PC-3 (cell line): ENCODE measurements around the gene RYR2. TPM values are rescaled to one million over a fixed set of nuclear protein-coding genes. Genes with fewer than 3 reads are reported as not detected.

Experiments
- ATAC-seq: fragments of 200-7000 bp; cut with Tn5 transposase; 2 replicates; pipeline ENCODE4 v1.9.1; 2020; ENCODE audit warnings: mild to moderate bottlenecking, moderate library complexity
- BruUV-seq: library from RNA; stranded (reverse); fragments of 400-500 nt; replicated peaks from 2 replicates; lab custom pipeline; 2021; lab: Mats Ljungman, UMichigan
- CTCF ChIA-PET: fragments of 300-600 bp; sonication (Branson Sonifier 250); formaldehyde crosslinking; loops from one replicate; lab custom pipeline; 2022; ENCODE audit warnings: antibody characterized with exemption; lab: Charles Lee
- POLR2A ChIA-PET: fragments of 300-600 bp; sonication (Branson Sonifier 250); formaldehyde crosslinking; loops from one replicate; lab custom pipeline; 2022; ENCODE audit warnings: antibody characterized with exemption; ENCODE audit not compliant: unreplicated experiment; lab: Charles Lee
- DNase-seq: peaks from one replicate; pipeline ENCODE4 v3.0.0-alpha.2; 2015
- H2AFZ ChIP-seq: fragments of 300-600 bp; sonication (generic); 2 replicates; pipeline ENCODE4 v1.6.0; 2016; ENCODE audit warnings: antibody characterized with exemption, low read length
- H3F3A ChIP-seq: fragments of 300-600 bp; sonication (generic); one replicate; pipeline ENCODE4 v1.6.0; 2017; ENCODE audit warnings: antibody characterized with exemption, low read length, control low read depth, mild to moderate bottlenecking; ENCODE audit not compliant: unreplicated experiment
- H3K27ac ChIP-seq: fragments of 300-600 bp; sonication (generic); 2 replicates; pipeline ENCODE4 v1.5.1; 2016; ENCODE audit warnings: mild to moderate bottlenecking, low read length
- H3K27me3 ChIP-seq: fragments of 300-600 bp; sonication (generic); 2 replicates; pipeline ENCODE4 v1.6.1; 2016; ENCODE audit warnings: low read length, mixed read lengths
- H3K36me3 ChIP-seq: fragments of 300-600 bp; sonication (generic); 2 replicates; pipeline ENCODE4 v1.6.1; 2016; ENCODE audit warnings: low read depth, mixed run types, low read length, mixed read lengths
- H3K4me1 ChIP-seq: fragments of 300-600 bp; sonication (generic); 2 replicates; pipeline ENCODE4 v1.5.1; 2016; ENCODE audit warnings: low read length; ENCODE audit not compliant: insufficient read depth
- H3K4me2 ChIP-seq: fragments of 300-600 bp; sonication (generic); 2 replicates; pipeline ENCODE4 v1.6.0; 2016; ENCODE audit warnings: low read length
- H3K4me3 ChIP-seq: fragments of 300-600 bp; sonication (generic); 2 replicates; pipeline ENCODE4 v1.5.1; 2016; ENCODE audit warnings: mild to moderate bottlenecking, low read length, mixed read lengths
- H3K79me2 ChIP-seq: fragments of 300-600 bp; sonication (generic); 2 replicates; pipeline ENCODE4 v1.6.1; 2017; ENCODE audit warnings: low read length, mixed read lengths
- H3K9ac ChIP-seq: fragments of 300-600 bp; sonication (generic); 2 replicates; pipeline ENCODE4 v1.6.0; 2016; ENCODE audit warnings: mild to moderate bottlenecking, low read length
- H3K9me2 ChIP-seq: fragments of 300-600 bp; sonication (generic); replicated peaks from 2 replicates; pipeline ENCODE4 v1.6.1; 2016; ENCODE audit warnings: mixed run types, low read length, mixed read lengths
- H3K9me3 ChIP-seq: fragments of 300-600 bp; sonication (generic); 2 replicates; pipeline ENCODE4 v1.6.1; 2016; ENCODE audit warnings: low read length, mixed read lengths
- H4K20me1 ChIP-seq: fragments of 300-600 bp; sonication (generic); 2 replicates; pipeline ENCODE4 v1.6.1; 2016; ENCODE audit warnings: low read length, mixed read lengths
- CTCF ChIP-seq: fragments of 300-600 bp; sonication (generic); conservative IDR thresholded peaks from 2 replicates; pipeline ENCODE4 v1.5.1; 2017; ENCODE audit warnings: antibody characterized with exemption, low read depth, mild to moderate bottlenecking, low read length
- EZH2 ChIP-seq: fragments of 300-600 bp; sonication (generic); IDR thresholded peaks from one replicate; pipeline ENCODE4 v1.6.1; 2017; ENCODE audit warnings: antibody characterized with exemption, mild to moderate bottlenecking, low read length; ENCODE audit not compliant: unreplicated experiment
- EZH2phosphoT487 ChIP-seq: fragments of 300-600 bp; sonication (generic); IDR thresholded peaks from 2 replicates; pipeline ENCODE4 v1.6.1; 2018; ENCODE audit warnings: mild to moderate bottlenecking, antibody characterized with exemption, low read length, borderline replicate concordance
- intact Hi-C: fragments of 100-400 bp; cut with micrococcal nuclease; formaldehyde crosslinking; loops from 2 replicates; pipeline ENCODE4 v1.9.0; 2023
- total RNA-seq: library from RNA; depleted of rRNA; stranded (reverse); fragments of >200 nt; gene quantifications from 2 replicates; pipeline ENCODE4 v1.2.3, GENCODE V29; 2014

The RYR2 gene
- total RNA-seq, 1 experiment from 2014 or later: not detected

DNA sequence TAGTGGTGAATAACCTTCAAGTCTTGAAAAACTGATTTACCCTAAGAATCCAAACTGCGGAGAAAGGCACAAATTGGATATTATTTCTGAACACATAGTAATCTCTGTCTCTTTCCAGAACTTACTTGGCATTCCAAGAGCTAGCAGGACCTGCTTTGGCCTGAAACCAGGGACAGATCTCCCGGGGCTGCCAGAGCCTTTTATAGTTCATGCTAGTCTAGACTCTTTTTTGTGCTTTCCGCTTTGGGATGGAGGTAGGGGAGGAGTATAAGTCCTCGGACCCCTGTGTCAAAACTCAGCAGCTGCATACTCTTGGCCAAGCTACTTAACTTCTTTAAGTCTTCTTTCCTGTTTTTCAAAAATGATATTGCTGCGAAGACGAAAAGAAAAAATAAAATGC is 3.8 kb upstream of the RYR2 start:
- BruUV-seq: no TSS peak
- no peaks in the 10 kb centered on the region for H3K4me1 ChIP-seq
- no peak overlapping the region for H2AFZ ChIP-seq
- no peak for ATAC-seq
- H4K20me1 ChIP-seq: no peaks in the 10 kb centered on the region
- CTCF ChIA-PET: no interaction called here
- POLR2A ChIA-PET: no interaction called here
- TF ChIP-seq CTCF: no peak
- TF ChIP-seq EZH2phosphoT487: no peak
- TF ChIP-seq EZH2: no peak
- no peak overlapping the region for H3K9ac ChIP-seq
- H3K4me3 ChIP-seq: no peak overlapping the region
- no peaks in the 10 kb centered on the region for H3K9me3 ChIP-seq
- H3K36me3 ChIP-seq: no peaks in the 10 kb centered on the region
- no peaks in the 10 kb centered on the region for H3K79me2 ChIP-seq
- H3K27ac ChIP-seq: no peak overlapping the region
- H3F3A ChIP-seq: no peaks in the 10 kb centered on the region
- no peak overlapping the region for H3K4me2 ChIP-seq
- H3K27me3 ChIP-seq: no peaks in the 10 kb centered on the region
- intact Hi-C loops: no loop called here
- no peak for DNase-seq
- no peaks in the 10 kb centered on the region for H3K9me2 ChIP-seq

GRCh38 chr1:237040823-237041222 is 1.2 kb upstream of the RYR2 start:
- Histone ChIP-seq H3K9ac (no peak overlapping the region), H3K36me3 (no peaks in the 10 kb centered on the region), H3K4me2 (no peak overlapping the region), H3K9me2 (no peaks in the 10 kb centered on the region), H3K27ac (no peak overlapping the region), H3K9me3 (no peaks in the 10 kb centered on the region), H4K20me1 (no peaks in the 10 kb centered on the region), H3K27me3 (peaks cover 9% of the 10 kb centered on the region), H3K79me2 (no peaks in the 10 kb centered on the region), H2AFZ (no peak overlapping the region), H3K4me3 (no peak overlapping the region), H3K4me1 (no peaks in the 10 kb centered on the region), H3F3A (no peaks in the 10 kb centered on the region)
- CTCF ChIA-PET: no interaction called here
- intact Hi-C loops: no loop called here
- no peak for DNase-seq
- BruUV-seq: no TSS peak
- TF ChIP-seq EZH2phosphoT487 (no peak), CTCF (no peak), EZH2 (no peak)
- ATAC-seq: no peak
- POLR2A ChIA-PET: no interaction called here

GRCh38 chr1:237041461-237041794 is 556 bp upstream of the RYR2 start:
- Histone ChIP-seq H2AFZ (no peak overlapping the region), H3K27me3 (peaks cover 9% of the 10 kb centered on the region), H3K36me3 (no peaks in the 10 kb centered on the region), H3K79me2 (no peaks in the 10 kb centered on the region), H3K9me3 (no peaks in the 10 kb centered on the region), H3K27ac (no peak overlapping the region), H3K9ac (no peak overlapping the region), H3K4me2 (no peak overlapping the region), H3K4me3 (no peak overlapping the region), H3K4me1 (no peaks in the 10 kb centered on the region), H3F3A (no peaks in the 10 kb centered on the region), H3K9me2 (no peaks in the 10 kb centered on the region), H4K20me1 (no peaks in the 10 kb centered on the region)
- DNase-seq (no peak), ATAC-seq (no peak)
- CTCF ChIA-PET: no interaction called here
- no TSS peak for BruUV-seq
- POLR2A ChIA-PET: no interaction called here
- no peak for TF ChIP-seq EZH2phosphoT487
- no peak for TF ChIP-seq EZH2
- TF ChIP-seq CTCF: no peak
- intact Hi-C loops: no loop called here
